Upper lobe of left lung (tissue), 6 donors: Measurements from ENCODE around the gene ABCA7. TPM values are rescaled to one million over a fixed set of nuclear protein-coding genes. Genes with fewer than 3 reads are reported as not detected.
A peak's percentile ranks its signal among the peaks of the same experiment; 100 is the strongest.

Experiments used
- ATAC-seq, 2 donors: fragments of 200-7000 bp; cut with Tn5 transposase; one replicate each; pipeline ENCODE4 v1.9.1; 2022; ENCODE audit warnings: mild to moderate bottlenecking in 2 of 2, moderate library complexity in 2 of 2; ENCODE audit not compliant: low FRiP score in 2 of 2
- DNase-seq, 2 donors: peaks; one replicate each; pipeline ENCODE4 v3.0.0-alpha.2; 2019 to 2020
- H3K27ac ChIP-seq, 4 donors: fragments of 200-600 bp; sonication (generic); one replicate each; pipeline ENCODE4 v1.5.1; 2016 to 2019
- H3K27me3 ChIP-seq, 4 donors: fragments of 200-600 bp; sonication (generic); one replicate each; pipeline ENCODE4 v1.5.1; 2017 to 2019
- H3K36me3 ChIP-seq, 4 donors: fragments of 200-600 bp; sonication (generic); one replicate each; pipeline ENCODE4 v1.5.1; 2016 to 2019
- H3K4me1 ChIP-seq, 4 donors: fragments of 200-600 bp; sonication (generic); one replicate each; pipeline ENCODE4 v1.5.1; 2018 to 2019
- H3K4me3 ChIP-seq, 4 donors: fragments of 200-600 bp; sonication (generic); one replicate each; pipeline ENCODE4 v1.5.1; 2017 to 2019; ENCODE audit warnings: mild to moderate bottlenecking in 2 of 4, moderate library complexity in 1 of 4
- H3K9me3 ChIP-seq, 4 donors: fragments of 200-600 bp; sonication (generic); one replicate each; pipeline ENCODE4 v1.5.1; 2018 to 2019
- EP300 ChIP-seq, 4 donors: sonication (generic); formaldehyde crosslinking; IDR thresholded peaks; one replicate each; pipeline ENCODE4 v1.5.1; 2017; ENCODE audit warnings: antibody characterized with exemption in 4 of 4, control low read depth in 2 of 4
- POLR2A ChIP-seq, 4 donors: fragments of 450-650 bp; IDR thresholded peaks; one replicate each; pipeline ENCODE4 v1.5.1; 2016 to 2017; ENCODE audit warnings: antibody characterized with exemption in 4 of 4, mild to moderate bottlenecking in 2 of 4
- POLR2AphosphoS5 ChIP-seq, 2 donors: sonication (generic); formaldehyde crosslinking; IDR thresholded peaks; one replicate each; pipeline ENCODE4 v1.5.1; 2017; ENCODE audit warnings: antibody characterized with exemption in 2 of 2
- WGBS, 2 donors: methylation state at CpG; one replicate each; pipeline ENCODE4 v1.1.5; 2017 to 2018; 5-methylcytosine and 5-hydroxymethylcytosine counted together
- total RNA-seq, 6 donors: library from RNA; depleted of rRNA in 4 of 6; stranded (reverse); fragments of >200 nt in 4 of 6; gene quantifications; one replicate each; pipeline versions ENCODE4 v1.1.0 to v1.2.1, GENCODE V29; 2016 to 2021
- TF ChIP-seq, protein P1 (sequence below), 6 experiments: fragments of 450-650 bp in 4 of 6; fragments of 200-600 bp in 2 of 6; sonication (generic) in 2 of 6; IDR thresholded peaks; one replicate each; pipeline ENCODE4 v1.5.1; 2016 to 2019; ENCODE audit warnings: antibody characterized with exemption in 6 of 6
- donor health status: DM: no; HTN: no; CAD: no; lungs with moderate emphysema.
- donor health status: DM: no; HTN: yes; CAD: no; lungs with severe emphysema.

Gene ABCA7
- total RNA-seq, 6 donors from 2014 or later = 34.1 to 224 (median 58.2) TPM

DNA sequence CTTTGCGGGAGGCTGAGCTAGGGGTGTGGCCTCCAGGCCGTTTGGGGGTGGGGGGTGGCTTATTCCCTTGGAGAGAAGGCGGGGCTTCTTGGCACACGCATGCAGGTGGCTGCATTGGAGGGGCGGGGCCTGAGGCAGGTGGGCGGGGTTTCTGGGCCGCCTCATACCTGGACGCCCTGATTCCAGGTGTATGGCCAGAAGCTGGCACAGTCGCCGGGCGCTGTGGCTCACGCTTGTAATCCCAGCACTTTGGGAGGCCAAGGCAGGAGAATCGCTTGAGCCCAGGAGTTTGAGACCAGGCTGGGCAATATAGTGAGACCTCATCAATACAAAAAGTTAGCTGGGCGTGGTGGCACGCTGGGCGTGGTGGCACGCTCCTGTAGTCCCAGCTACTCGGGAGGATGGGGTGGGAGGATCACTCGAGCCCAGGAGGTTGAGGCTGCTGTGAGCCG lies 7.8 kb downstream of the ABCA7 start:
- Histone ChIP-seq H3K36me3 (peaks cover 0 to 12% (median 5%) of the 10 kb centered on the region in 4 donors), H3K27ac (no peak overlapping the region), H3K4me1 (peaks cover 0 to 3% (median 0%) of the 10 kb centered on the region in 4 donors), H3K27me3 (no peaks in the 10 kb centered on the region), H3K4me3 (no peak overlapping the region), H3K9me3 (no peaks in the 10 kb centered on the region)
- 63 to 86% methylated on average over 7 to 20 of the region's 20 CpGs for WGBS, 2 donors
- DNase-seq (peak in 1 of 2 donors; percentile 84), ATAC-seq (no peak)
- TF ChIP-seq POLR2A (IDR thresholded peaks at IDR 0.05) = no peak
- no peak for TF ChIP-seq EP300 (IDR thresholded peaks at IDR 0.05)
- no peak for TF ChIP-seq POLR2AphosphoS5 (IDR thresholded peaks at IDR 0.05)
- TF ChIP-seq, protein P1, sequence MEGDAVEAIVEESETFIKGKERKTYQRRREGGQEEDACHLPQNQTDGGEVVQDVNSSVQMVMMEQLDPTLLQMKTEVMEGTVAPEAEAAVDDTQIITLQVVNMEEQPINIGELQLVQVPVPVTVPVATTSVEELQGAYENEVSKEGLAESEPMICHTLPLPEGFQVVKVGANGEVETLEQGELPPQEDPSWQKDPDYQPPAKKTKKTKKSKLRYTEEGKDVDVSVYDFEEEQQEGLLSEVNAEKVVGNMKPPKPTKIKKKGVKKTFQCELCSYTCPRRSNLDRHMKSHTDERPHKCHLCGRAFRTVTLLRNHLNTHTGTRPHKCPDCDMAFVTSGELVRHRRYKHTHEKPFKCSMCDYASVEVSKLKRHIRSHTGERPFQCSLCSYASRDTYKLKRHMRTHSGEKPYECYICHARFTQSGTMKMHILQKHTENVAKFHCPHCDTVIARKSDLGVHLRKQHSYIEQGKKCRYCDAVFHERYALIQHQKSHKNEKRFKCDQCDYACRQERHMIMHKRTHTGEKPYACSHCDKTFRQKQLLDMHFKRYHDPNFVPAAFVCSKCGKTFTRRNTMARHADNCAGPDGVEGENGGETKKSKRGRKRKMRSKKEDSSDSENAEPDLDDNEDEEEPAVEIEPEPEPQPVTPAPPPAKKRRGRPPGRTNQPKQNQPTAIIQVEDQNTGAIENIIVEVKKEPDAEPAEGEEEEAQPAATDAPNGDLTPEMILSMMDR (IDR thresholded peaks at IDR 0.05) = no peak

DNA sequence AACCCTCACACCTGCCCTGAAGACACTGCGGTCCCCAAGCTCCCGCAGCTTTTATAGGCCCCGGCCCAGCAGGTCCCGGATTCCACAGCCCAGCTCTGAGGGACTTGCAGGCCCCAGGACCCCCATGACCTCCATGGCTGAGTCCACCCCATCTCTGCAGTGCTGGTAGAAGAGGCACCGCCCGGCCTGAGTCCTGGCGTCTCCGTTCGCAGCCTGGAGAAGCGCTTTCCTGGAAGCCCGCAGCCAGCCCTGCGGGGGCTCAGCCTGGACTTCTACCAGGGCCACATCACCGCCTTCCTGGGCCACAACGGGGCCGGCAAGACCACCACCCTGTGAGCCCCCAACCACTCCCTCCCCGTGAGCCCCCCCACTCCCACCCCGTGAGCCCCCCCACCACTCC lies 9.2 kb downstream of the ABCA7 start:
- no peak overlapping the region for H3K4me3 ChIP-seq
- no peak for ATAC-seq
- no peaks in the 10 kb centered on the region for H3K27me3 ChIP-seq
- TF ChIP-seq POLR2A (IDR thresholded peaks at IDR 0.05) (no peak), EP300 (IDR thresholded peaks at IDR 0.05) (no peak)
- no peaks in the 10 kb centered on the region for H3K4me1 ChIP-seq
- no peak overlapping the region for H3K27ac ChIP-seq
- no peaks in the 10 kb centered on the region for H3K9me3 ChIP-seq
- H3K36me3 ChIP-seq = peaks cover 0 to 14% (median 5%) of the 10 kb centered on the region in 4 donors
- WGBS, 2 donors = 94 to 96% methylated on average over 4 to 13 of the region's 17 CpGs
- peak in 1 of 2 donors; percentile 46 for DNase-seq

DNA sequence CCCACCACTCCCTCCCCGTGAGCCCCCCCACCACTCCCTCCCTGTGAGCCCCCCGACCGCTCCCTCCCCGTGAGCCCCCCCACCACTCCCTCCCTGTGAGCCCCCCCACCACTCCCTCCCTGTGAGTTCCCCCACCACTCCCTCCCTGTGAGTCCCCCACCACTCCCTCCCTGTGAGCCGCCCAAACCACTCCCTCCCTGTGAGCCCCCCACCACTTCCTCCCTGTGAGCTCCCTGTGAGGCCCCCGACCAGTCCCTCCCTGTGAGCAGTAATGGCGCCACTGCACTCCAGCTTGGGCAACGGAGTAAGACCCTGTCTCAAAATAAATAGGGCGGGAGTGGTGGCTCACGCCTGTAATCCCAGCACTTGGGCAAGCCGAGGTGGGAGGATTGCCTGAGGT lies 9.9 kb downstream of the ABCA7 start:
- no peak for ATAC-seq
- Histone ChIP-seq H3K27me3 (no peaks in the 10 kb centered on the region), H3K36me3 (peaks cover 0 to 13% (median 5%) of the 10 kb centered on the region in 4 donors), H3K4me3 (no peak overlapping the region), H3K27ac (no peak overlapping the region), H3K4me1 (no peaks in the 10 kb centered on the region), H3K9me3 (no peaks in the 10 kb centered on the region)
- TF ChIP-seq, protein P1 (IDR thresholded peaks at IDR 0.05) = no peak
- no peak for TF ChIP-seq POLR2AphosphoS5 (IDR thresholded peaks at IDR 0.05)
- TF ChIP-seq POLR2A (IDR thresholded peaks at IDR 0.05) = no peak
- no peak for TF ChIP-seq EP300 (IDR thresholded peaks at IDR 0.05)
- WGBS, 2 donors = 53 to 65% methylated on average over 5 of the region's 11 CpGs
- no peak for DNase-seq

DNA sequence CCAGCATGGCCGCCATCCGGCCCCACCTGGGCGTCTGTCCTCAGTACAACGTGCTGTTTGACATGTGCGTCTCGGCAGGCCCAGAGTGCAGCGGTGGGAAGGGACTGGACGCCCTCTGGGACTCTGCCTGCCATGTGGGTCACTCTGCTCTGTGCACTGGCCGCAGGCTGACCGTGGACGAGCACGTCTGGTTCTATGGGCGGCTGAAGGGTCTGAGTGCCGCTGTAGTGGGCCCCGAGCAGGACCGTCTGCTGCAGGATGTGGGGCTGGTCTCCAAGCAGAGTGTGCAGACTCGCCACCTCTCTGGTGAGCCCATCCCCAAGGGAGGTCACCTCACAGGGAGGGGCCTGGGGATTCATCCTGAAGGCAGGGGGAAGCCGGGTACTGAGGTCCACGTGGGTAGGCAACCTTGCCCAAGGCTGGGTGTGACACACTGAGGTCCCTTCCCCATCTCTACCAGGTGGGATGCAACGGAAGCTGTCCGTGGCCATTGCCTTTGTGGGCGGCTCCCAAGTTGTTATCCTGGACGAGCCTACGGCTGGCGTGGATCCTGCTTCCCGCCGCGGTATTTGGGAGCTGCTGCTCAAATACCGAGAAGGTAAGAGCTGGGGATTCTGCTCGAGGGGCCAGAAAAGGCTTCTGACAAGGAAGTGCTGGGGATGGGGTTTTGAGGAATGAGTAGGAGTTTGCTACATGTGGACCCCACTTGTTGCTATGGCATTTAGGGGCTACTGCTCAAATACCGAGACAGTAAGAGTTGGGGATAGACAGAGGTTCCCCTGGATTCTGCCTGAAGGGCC lies 11.3 kb downstream of the ABCA7 start:
- Histone ChIP-seq H3K9me3 (peaks cover 0 to 2% (median 0%) of the 10 kb centered on the region in 4 donors), H3K27ac (no peak overlapping the region), H3K36me3 (peaks cover 0 to 16% (median 5%) of the 10 kb centered on the region in 4 donors), H3K4me3 (no peak overlapping the region), H3K4me1 (no peaks in the 10 kb centered on the region), H3K27me3 (no peaks in the 10 kb centered on the region)
- WGBS, 2 donors = 87 to 95% methylated on average over 14 to 17 of the region's 31 CpGs
- DNase-seq = peak in 1 of 2 donors; percentile 79
- no peak for ATAC-seq
- TF ChIP-seq POLR2A (IDR thresholded peaks at IDR 0.05) = no peak
- TF ChIP-seq POLR2AphosphoS5 (IDR thresholded peaks at IDR 0.05) = no peak
- no peak for TF ChIP-seq EP300 (IDR thresholded peaks at IDR 0.05)
- TF ChIP-seq, protein P1 (IDR thresholded peaks at IDR 0.05) = no peak

DNA sequence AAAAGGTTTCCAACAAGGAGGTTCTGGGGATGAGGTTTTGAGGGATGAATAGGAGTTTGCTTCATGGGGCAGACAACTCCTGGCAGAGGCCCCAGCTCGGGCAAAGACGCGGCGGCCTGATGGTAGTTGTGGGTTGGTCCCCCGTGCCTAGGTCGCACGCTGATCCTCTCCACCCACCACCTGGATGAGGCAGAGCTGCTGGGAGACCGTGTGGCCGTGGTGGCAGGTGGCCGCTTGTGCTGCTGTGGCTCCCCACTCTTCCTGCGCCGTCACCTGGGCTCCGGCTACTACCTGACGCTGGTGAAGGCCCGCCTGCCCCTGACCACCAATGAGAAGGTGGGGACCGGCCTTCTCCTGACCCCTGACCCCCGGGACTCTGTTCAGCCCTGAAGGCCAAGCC lies 11.9 kb downstream of the ABCA7 start:
- H3K27me3 ChIP-seq = no peaks in the 10 kb centered on the region
- no peak overlapping the region for H3K27ac ChIP-seq
- DNase-seq = peak in 1 of 2 donors; percentile 74
- 94 to 98% methylated on average over 15 to 16 of the region's 17 CpGs for WGBS, 2 donors
- no peak for TF ChIP-seq EP300 (IDR thresholded peaks at IDR 0.05)
- TF ChIP-seq POLR2AphosphoS5 (IDR thresholded peaks at IDR 0.05) = no peak
- no peak for TF ChIP-seq POLR2A (IDR thresholded peaks at IDR 0.05)
- TF ChIP-seq, protein P1 (IDR thresholded peaks at IDR 0.05) = no peak
- peaks cover 0 to 21% (median 7%) of the 10 kb centered on the region in 4 donors for H3K36me3 ChIP-seq
- no peaks in the 10 kb centered on the region for H3K4me1 ChIP-seq
- ATAC-seq = no peak
- peaks cover 0 to 8% (median 3%) of the 10 kb centered on the region in 4 donors for H3K9me3 ChIP-seq
- H3K4me3 ChIP-seq = no peak overlapping the region
